Measurements from ENCODE around the gene CPNE5.
"Not testable (repeated sequence)": the region's sequence is repeated elsewhere in the genome, so short reads cannot be mapped to it uniquely, and the experiment has no call there.

CPNE5 gene

GRCh38 chr6:36815962-36816735, 23.1 kb downstream of the CPNE5 start:
- DNase-seq (ENCODE audit: low read depth in 2 of 2), result no peak

- DNase-seq (ENCODE audit: low read depth in 2 of 2), result no peak
Observed at GRCh38 chr6:36814249-36814648, 25.0 kb downstream of the CPNE5 start.

- no peak for DNase-seq (ENCODE audit: low read depth in 2 of 2)
Observed at GRCh38 chr6:36813526-36813925, 25.7 kb downstream of the CPNE5 start.

DNA sequence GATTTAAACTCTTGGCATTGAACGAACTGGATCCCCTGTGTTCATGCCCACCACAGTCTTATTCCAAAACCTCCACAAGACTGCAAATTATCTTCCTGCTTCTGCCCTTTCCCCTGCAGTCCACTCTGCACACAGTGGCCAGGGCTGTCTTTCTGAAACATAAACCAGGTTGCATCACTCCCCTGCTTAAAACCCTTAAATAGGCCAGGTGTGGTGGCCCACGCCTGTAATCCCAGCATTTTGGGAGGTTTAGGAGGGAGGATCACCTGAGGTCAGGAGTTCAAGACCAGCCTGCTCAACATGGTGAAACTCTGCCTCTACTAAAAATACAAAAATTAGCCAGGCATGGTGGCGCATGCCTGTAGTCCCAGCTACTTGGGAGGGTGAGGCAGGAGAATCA, 26.2 kb downstream of the CPNE5 start:
- DNase-seq (ENCODE audit: low read depth in 2 of 2), result not testable (repeated sequence)

DNA sequence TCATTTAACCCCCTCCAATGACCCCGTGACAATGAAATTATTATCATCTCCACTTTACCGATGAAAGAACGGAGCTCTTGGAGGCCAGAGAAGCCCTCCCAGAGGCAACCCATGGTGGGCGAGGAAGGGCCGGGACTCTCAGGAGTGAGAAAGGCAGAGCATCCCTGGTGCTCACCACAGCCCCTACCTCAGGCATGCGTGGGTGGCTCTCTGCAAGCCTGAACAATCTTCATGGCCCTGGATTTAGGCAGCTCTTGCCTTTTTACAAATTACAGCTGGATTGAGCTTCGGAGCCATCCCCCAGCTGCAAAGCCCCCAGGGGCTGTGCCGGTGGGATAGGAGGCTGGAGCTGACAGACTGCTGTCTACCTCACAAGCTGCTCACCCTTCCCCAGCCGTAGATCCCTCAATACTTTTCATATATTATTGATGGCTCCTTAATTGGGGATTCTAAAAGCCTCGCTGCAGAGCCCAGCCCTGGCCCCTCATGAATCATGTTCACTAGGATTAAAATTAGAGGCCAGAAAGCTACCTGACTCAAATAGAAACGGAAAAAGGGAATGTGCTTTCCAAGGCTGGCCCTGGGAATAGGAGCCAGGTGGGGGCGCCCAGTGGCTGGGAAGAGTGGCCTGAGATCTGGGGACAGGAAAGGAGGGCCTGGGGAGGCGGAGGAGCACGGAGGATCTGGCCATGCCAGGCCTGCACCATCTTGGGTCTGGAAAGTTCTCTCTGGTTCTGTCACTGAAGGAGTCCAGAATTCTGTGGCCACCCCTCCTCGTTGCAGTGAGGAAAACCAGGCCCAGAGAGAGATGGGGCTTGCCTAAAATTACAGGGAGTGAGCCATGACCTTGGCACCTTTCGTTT, 29.1 kb downstream of the CPNE5 start:
- no peak for DNase-seq (ENCODE audit: low read depth in 2 of 2)

GRCh38 chr6:36809156-36809555, 30.1 kb downstream of the CPNE5 start:
- no peak for DNase-seq (ENCODE audit: low read depth in 2 of 2)

- no peak for DNase-seq (ENCODE audit: low read depth in 2 of 2)
Observed at GRCh38 chr6:36808634-36809033, 30.6 kb downstream of the CPNE5 start.

DNA sequence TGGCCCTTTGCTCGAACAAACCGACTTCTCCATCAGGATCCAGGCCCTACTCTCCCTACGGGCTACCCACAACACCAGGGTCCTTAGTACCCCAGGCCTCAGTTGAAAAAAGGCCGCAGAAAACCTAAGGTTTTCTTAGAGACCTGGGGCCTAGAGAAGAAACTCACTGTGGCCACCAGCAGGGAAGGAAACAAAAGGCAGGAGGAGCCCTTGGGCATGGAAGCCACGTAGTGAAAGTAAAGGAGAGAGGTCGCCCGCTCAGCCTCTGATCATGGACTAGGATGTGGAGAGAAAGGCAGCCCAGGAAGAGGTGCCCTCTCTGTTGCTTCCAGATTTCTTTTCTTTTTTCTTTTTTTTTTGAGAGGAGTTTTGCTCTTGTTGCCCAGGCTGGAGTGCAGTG, 31.5 kb downstream of the CPNE5 start:
- DNase-seq (ENCODE audit: low read depth in 2 of 2), result no peak

DNA sequence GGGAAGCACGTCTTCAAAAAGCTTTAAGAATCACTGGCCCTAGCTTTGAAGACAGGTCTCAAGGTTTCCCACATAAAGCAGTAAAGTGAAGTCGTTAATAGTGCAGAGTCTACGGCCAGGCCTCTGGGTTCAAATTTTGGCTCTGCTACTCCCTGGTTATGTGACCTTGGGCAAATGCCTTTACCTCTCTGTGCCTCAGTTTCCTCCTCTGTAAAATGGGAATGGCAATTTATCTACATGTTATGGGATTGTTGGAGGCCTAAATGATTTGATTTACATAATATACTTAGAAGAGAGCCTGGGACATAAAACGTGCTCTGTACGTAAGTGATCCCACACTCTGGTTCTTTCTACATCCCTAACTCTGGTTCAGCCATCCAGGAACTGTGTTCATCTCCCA, 32.1 kb downstream of the CPNE5 start:
- DNase-seq (ENCODE audit: low read depth in 2 of 2), result no peak

GRCh38 chr6:36805917-36806316, 33.3 kb downstream of the CPNE5 start:
- DNase-seq (ENCODE audit: low read depth in 2 of 2), result no peak

DNA sequence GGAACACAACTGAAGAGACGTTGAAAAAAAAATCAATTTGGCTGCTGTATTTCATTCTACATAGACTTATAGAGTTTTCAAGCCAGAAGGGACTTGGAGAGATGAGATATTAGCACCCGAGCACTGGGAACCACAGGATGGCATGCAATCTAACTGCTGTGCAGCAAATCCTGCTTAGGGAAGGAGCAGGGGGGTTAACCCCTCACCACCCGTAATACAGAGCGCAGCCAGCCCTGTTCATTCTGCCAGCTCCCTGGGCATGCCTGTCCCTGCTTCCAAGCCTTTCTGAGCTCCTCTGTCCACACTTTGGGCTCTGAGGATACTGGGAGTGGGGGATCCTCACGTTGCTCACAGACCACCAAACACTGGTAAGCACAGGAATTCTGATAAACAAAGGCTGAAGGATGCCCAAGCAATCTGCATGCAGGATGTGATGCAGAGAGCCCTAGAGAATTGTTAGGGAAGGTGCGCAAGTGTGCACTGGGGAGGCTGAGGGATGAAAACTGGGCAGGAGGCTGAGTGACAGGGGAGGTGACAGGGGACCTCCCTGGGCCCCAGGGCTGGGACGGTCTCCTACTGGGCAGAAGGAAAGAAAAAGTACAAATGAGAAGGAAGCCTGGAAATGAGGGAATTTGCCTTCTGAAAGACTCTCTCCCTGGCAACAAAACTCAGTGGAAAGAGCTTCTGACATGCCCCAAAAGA, 34.0 kb downstream of the CPNE5 start:
- no peak for DNase-seq (ENCODE audit: low read depth in 2 of 2)

GRCh38 chr6:36804563-36804962, 34.7 kb downstream of the CPNE5 start:
- no peak for DNase-seq (ENCODE audit: low read depth in 2 of 2)

GRCh38 chr6:36803908-36804307, 35.3 kb downstream of the CPNE5 start:
- DNase-seq (ENCODE audit: low read depth in 2 of 2), result no peak

GRCh38 chr6:36803482-36803881, 35.8 kb downstream of the CPNE5 start:
- DNase-seq (ENCODE audit: low read depth in 2 of 2), result no peak

DNA sequence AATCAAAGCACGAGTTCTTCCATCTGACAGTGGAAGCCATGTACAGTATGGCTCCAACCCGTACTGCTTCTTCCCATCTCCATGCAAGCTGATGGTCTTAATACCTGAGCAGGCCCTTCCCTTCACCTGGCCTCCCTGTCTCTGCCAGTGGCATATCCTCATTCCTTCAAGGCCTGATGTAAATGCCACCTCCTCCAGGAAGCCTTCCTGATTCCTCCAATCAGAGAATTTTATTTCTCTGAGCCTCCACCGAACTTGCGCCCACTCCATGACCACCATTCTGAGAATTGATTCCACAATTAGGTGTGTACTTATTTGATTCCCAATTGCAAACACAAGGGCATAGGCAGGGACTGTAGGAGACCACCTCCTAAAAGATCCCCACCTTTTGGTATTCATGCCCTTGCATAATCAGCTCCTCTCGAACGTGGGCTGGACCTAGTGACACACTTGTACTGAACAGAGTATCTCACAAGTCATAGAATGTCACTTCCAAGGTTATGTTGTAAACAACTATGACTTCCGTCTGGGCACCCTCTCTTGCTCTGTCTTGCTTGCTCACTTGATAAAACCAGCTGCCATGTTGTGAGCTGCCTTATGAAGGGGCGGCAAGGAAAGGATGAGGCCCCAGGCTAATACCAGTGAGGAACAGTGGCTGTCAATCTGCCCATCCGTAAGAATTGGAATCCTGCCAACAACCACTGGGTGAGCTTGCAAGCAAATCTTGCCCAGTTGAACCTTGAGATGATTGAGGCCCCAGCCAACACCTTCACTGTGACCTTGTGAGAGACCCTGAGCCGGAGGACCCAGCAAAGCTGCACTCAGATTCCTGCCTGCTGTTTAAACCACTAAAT, 38.8 kb downstream of the CPNE5 start:
- DNase-seq (ENCODE audit: low read depth in 2 of 2), result no peak

DNA sequence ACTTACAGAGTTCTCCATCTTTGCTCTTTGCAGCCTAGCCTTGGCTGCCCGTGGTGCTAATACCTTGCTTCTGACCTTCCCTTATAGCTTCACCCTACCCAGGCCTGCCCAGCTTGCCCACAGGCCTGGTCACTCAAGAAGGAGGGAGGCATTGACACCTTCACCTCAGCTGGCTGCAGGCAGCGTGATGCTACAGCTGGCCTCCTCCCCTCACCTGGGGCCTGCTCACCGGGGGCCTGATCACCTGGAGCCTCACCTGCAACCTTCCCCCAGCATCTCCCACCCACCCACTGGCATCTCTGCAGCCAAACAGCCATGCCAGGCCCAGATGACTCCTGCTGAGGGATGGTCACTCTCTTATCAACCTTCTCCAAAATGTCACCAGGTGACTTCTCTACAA, 40.4 kb downstream of the CPNE5 start:
- DNase-seq (ENCODE audit: low read depth in 2 of 2), result no peak

- DNase-seq (ENCODE audit: low read depth in 2 of 2), result no peak
Observed at GRCh38 chr6:36797653-36798052, 41.6 kb downstream of the CPNE5 start.

DNA sequence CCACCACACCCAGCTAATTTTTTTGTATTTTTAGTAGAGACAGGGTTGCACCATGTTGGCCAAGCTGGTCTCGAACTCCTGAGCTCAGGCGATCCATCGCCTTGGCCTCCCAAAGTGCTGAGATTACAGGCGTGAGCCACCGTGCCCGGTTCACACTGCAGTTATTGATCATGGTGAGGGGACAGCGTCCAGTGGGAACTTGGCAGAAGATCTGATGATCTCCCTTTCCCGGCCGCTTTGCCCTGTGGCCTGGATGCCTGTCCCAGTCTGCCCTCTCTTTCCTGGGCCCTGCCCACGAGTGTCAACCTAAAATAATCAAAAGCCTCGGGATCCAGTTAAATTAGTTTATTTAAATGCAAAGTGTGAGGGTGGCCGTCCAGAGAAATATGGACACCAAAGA, 42.2 kb downstream of the CPNE5 start:
- DNase-seq (ENCODE audit: low read depth in 2 of 2), result no peak

- DNase-seq (ENCODE audit: low read depth in 2 of 2), result no peak
Observed at GRCh38 chr6:36794713-36795065, 44.6 kb downstream of the CPNE5 start.

DNA sequence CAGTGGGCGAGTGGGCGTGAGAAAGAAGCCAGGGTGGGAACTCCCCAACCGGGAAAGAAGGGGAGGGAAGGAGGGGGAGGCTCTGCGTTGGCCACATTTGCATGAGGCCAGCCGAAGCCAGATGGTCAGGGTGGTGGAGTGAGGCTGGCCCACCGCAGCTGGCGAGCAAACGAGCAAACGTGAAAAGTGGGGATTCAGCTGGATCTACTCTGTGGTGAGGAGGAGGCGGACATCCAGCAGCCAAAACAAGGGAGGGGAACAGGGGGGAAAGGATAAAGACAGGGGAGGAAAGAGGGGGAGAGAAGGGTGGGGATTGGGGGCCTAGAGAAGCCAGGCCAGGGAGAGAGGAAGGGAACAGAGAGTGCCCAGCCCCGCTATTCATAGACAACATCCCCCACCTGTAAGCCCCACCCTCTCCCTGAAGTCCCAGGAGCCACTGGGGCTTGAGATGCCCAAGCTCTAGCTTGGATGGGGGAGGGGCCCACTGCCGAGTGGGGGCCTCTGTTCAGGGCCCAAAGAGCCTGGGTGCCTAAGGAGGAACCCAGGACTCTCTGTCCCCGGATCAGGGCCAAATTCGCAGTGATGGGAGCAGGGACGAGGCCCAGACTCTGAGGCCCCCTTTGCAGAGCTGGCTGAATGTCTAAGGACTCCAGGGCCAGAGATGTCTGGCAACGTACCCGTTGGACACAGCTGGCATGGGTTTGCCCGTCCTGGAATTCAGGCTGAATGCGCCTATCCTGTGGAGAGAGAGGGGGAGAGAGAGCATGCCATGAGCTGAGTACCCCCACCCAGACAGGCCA, 45.1 kb downstream of the CPNE5 start:
- no peak for DNase-seq (ENCODE audit: low read depth in 2 of 2)

Measured in stimulated activated CD4-positive, alpha-beta T cell treated with anti-CD3 and anti-CD28 coated beads, Interleukin-1b, Interleukin-23, amount 100 ng/mL, for 4 hours (primary cell).